ENCODE measurements around the gene TUBGCP5.

Gene TUBGCP5

DNA sequence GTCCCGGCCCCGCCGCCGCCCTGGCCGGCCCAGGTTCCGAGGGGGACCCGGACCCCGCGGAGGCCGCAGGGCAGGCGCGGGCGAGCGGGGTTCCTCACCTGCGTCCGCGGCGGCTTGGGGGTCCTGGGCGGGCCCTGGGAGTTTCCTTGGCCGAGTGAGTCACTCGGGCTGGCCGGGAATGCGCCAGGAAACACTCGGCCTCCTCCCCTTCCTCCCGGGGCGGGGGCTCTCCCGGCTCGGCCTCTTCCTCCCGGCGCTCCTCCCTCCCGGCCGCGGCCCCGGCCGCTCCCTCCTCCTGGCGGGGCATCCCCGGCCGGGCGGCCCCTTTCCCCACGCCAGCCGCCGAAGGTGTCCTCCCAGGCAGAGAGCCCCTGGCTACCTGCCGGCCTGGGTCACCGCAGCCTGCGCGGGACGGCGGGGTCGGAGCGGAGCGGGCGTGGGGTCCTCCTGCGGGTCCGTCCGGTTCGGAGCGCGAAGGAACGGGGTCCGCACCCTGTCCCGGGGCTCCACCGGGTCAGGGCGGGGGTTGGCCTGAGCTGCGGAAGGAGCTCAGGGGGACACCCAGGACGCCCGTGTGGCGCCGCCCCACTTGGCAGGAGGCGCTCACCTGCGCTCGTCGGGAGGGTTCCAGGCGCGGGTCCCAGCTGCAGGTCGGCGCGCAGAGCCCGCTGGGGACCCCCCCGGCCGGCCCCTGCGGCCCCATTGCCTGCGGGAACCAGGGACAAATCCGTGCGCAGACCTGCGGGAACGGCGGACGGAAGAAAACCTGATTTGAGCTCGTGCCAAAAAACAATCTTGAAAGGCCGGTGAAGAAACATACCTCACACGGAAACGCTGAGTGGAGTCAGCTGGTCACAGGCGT, 58.9 kb downstream of the TUBGCP5 start, which contains the start of gene CYFIP1:
Gene CYFIP1 (minus strand): TSS at position 180 of the 862 bp plus-strand sequence. CDS start 33,083 bp downstream, outside the sequence.
- peaks cover 5% of the 10 kb centered on the region for H3K79me1 ChIP-seq (ENCODE audit: low read length)
- no peaks in the 10 kb centered on the region for H3K36me3 ChIP-seq (ENCODE audit: control insufficient read depth, insufficient read depth, low read length)
- H3K4me2 ChIP-seq (ENCODE audit: low read length) = peak within 1 kb of the TSS; percentile 92
- H3K79me2 ChIP-seq (ENCODE audit: control insufficient read depth, insufficient read depth, low read length) = peaks cover 11% of the 10 kb centered on the region
- H3K4me3 ChIP-seq (ENCODE audit: low read length) = peak within 1 kb of the TSS; percentile 73
- H3K27ac ChIP-seq (ENCODE audit: low read depth, low read length) = no peak within 1 kb of the TSS
- H4K8ac ChIP-seq (ENCODE audit: low read depth, low read length) = peak within 1 kb of the TSS; percentile 60
- peak within 1 kb of the TSS; percentile 95 for H3K9ac ChIP-seq (ENCODE audit: low read length)
- DNase-seq = peak; percentile 89
- H3K56ac ChIP-seq (ENCODE audit: low read length) = peak within 1 kb of the TSS; percentile 92
- H4K5ac ChIP-seq (ENCODE audit: low read length) = no peak within 1 kb of the TSS
- peak within 1 kb of the TSS; percentile 54 for H3K18ac ChIP-seq (ENCODE audit: low read length)
- no peaks in the 10 kb centered on the region for H3K27me3 ChIP-seq (ENCODE audit: insufficient read depth, low read length, poor library complexity)
- H3K4me1 ChIP-seq (ENCODE audit: control insufficient read depth, low read depth, low read length) = no peaks in the 10 kb centered on the region
- H2AK5ac ChIP-seq (ENCODE audit: low read length) = no peak within 1 kb of the TSS
- WGBS (ENCODE audit: extremely low coverage, insufficient coverage, low lambda C conversion rate) = no CpG with 5 or more reads among the region's 93 CpGs
- H3K4ac ChIP-seq (ENCODE audit: low read depth, low read length) = peak within 1 kb of the TSS; percentile 38
- peak within 1 kb of the TSS; percentile 72 for H3K23ac ChIP-seq (ENCODE audit: low read length)
- H2BK5ac ChIP-seq (ENCODE audit: low read length) = no peak within 1 kb of the TSS
- no peak within 1 kb of the TSS for H2BK120ac ChIP-seq (ENCODE audit: low read depth, low read length)
- no peak within 1 kb of the TSS for H2BK15ac ChIP-seq (replicated peaks; ENCODE audit: low read depth)

DNA sequence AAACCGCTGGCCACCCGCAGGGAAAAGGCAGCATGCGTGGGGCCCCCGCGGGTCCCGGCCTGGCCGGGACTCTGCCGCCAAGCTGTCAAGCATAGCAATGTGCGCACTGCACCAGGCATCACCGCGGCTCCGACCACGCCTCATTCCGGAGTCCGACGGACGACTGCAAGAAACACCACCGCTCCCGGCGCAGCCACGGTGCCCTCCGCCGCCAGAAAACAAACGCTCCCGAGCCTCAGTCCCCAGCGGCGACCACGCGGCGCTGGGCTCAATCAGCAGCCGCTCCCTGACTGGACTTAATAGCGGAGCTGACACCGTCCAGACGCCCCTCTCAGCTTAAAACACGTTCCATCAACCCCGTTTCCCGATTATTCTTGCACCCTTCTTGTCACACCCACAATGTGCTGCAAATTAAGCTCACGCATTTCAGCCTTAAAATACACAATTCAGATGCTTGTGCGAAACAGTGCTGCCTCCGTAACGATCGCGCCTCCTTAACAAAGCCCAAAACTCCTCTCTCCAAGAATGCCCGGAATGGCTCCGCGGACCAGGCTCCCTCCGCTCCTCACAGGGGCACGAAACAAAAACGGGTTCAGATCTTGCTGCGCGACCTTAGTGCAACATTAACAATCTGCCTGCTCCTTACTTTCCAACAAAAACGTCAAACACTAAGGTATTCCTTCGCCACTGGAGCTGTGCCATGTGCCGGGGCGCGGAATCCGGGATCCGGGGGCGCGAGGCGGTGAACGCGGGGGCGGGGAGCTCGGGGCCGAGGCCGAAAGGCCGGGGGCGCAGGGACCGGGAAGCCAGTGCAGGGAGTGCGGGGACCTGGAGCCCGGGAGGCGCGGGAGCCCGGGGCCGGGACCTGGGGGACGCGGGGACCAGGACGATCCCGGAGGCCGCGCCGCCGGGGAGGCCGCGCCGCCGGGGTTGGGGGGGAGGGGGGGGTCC, 59.9 kb downstream of the TUBGCP5 start:
- H2BK120ac ChIP-seq (ENCODE audit: low read depth, low read length) = no peak overlapping the region
- peak overlapping the region; percentile 85 for H3K56ac ChIP-seq (ENCODE audit: low read length)
- H4K5ac ChIP-seq (ENCODE audit: low read length) = no peak overlapping the region
- no peak overlapping the region for H2AK5ac ChIP-seq (ENCODE audit: low read length)
- H4K8ac ChIP-seq (ENCODE audit: low read depth, low read length) = peak overlapping the region; percentile 60
- H3K18ac ChIP-seq (ENCODE audit: low read length) = peak overlapping the region; percentile 54
- H3K4me1 ChIP-seq (ENCODE audit: control insufficient read depth, low read depth, low read length) = no peaks in the 10 kb centered on the region
- peaks cover 5% of the 10 kb centered on the region for H3K79me1 ChIP-seq (ENCODE audit: low read length)
- H3K27ac ChIP-seq (ENCODE audit: low read depth, low read length) = no peak overlapping the region
- peak overlapping the region; percentile 73 for H3K4me3 ChIP-seq (ENCODE audit: low read length)
- DNase-seq = peak; percentile 63
- H3K23ac ChIP-seq (ENCODE audit: low read length) = peak overlapping the region; percentile 72
- no CpG with 5 or more reads among the region's 88 CpGs for WGBS (ENCODE audit: extremely low coverage, insufficient coverage, low lambda C conversion rate)
- H3K36me3 ChIP-seq (ENCODE audit: control insufficient read depth, insufficient read depth, low read length) = no peaks in the 10 kb centered on the region
- H3K4me2 ChIP-seq (ENCODE audit: low read length) = peak overlapping the region; percentile 92
- peaks cover 14% of the 10 kb centered on the region for H3K79me2 ChIP-seq (ENCODE audit: control insufficient read depth, insufficient read depth, low read length)
- H2BK5ac ChIP-seq (ENCODE audit: low read length) = no peak overlapping the region
- no peak overlapping the region for H2BK15ac ChIP-seq (replicated peaks; ENCODE audit: low read depth)
- peak overlapping the region; percentile 38 for H3K4ac ChIP-seq (ENCODE audit: low read depth, low read length)
- H3K27me3 ChIP-seq (ENCODE audit: insufficient read depth, low read length, poor library complexity) = no peaks in the 10 kb centered on the region
- H3K9ac ChIP-seq (ENCODE audit: low read length) = peak overlapping the region; percentile 95

DNA sequence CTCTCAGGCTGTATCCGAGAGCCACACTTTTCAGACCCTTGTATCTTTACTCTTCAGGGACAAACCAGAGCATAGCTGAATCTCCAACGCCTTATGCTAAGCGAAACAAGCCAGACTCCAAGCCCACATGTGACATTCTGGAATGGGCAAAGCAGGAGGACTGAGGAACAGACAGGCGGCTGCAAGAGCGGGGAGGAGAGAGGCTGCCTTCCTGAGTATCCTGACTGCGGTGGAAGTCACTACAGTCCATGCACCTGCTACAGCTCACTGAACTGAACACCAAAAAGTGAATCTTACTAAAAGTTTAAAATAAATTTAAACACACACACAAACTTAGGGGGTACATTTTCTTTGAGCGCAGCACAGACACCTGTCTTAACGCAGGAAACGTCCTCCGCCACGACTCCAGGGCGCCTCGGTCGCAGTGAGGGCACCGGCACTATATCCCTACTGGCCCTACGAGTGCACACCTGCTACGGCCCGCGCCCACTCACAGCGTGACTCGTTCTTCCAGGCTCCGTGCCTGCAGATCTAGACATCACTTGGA, 60.6 kb downstream of the TUBGCP5 start:
- no peak overlapping the region for H3K18ac ChIP-seq (ENCODE audit: low read length)

DNA sequence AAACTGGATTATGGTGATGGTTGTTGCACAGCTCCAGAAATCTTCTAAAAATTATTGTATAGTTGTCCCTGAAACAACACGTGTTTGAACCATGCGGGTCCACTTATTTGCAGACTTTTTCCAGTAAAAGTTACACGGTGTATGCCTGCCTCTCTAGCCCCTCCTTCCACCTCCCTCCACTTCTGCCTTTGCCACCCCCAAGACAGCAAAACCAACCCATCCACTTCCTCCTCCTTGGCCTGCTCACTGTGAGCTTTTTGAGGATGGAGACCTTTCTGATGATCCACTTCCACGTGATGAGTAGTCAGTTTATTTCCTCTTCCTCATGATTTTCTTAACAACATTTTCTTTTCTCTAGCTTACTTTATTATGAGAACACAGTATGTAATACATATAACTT, 64.6 kb downstream of the TUBGCP5 start:
- Histone ChIP-seq H3K79me2 (ENCODE audit: control insufficient read depth, insufficient read depth, low read length) (peaks cover 31% of the 10 kb centered on the region), H2BK15ac (replicated peaks; ENCODE audit: low read depth) (no peak overlapping the region), H3K23ac (ENCODE audit: low read length) (no peak overlapping the region), H3K27me3 (ENCODE audit: insufficient read depth, low read length, poor library complexity) (no peaks in the 10 kb centered on the region), H3K18ac (ENCODE audit: low read length) (no peak overlapping the region), H2BK120ac (ENCODE audit: low read depth, low read length) (no peak overlapping the region), H3K79me1 (ENCODE audit: low read length) (peaks cover 14% of the 10 kb centered on the region), H3K4ac (ENCODE audit: low read depth, low read length) (no peak overlapping the region), H4K5ac (ENCODE audit: low read length) (no peak overlapping the region), H3K36me3 (ENCODE audit: control insufficient read depth, insufficient read depth, low read length) (no peaks in the 10 kb centered on the region), H3K56ac (ENCODE audit: low read length) (no peak overlapping the region), H2BK5ac (ENCODE audit: low read length) (no peak overlapping the region), H3K9ac (ENCODE audit: low read length) (no peak overlapping the region), H3K4me3 (ENCODE audit: low read length) (no peak overlapping the region), H2AK5ac (ENCODE audit: low read length) (no peak overlapping the region), H3K4me1 (ENCODE audit: control insufficient read depth, low read depth, low read length) (no peaks in the 10 kb centered on the region), H3K27ac (ENCODE audit: low read depth, low read length) (no peak overlapping the region), H3K4me2 (ENCODE audit: low read length) (no peak overlapping the region), H4K8ac (ENCODE audit: low read depth, low read length) (no peak overlapping the region)
- no peak for DNase-seq
- WGBS (ENCODE audit: extremely low coverage, insufficient coverage, low lambda C conversion rate) = no CpG with 5 or more reads among the region's 4 CpGs

More for the DNA sequence above, 60.6 kb downstream of the TUBGCP5 start:
- Histone ChIP-seq H3K56ac (ENCODE audit: low read length) (no peak overlapping the region), H3K4me3 (ENCODE audit: low read length) (peak overlapping the region; percentile 73), H4K8ac (ENCODE audit: low read depth, low read length) (no peak overlapping the region), H3K36me3 (ENCODE audit: control insufficient read depth, insufficient read depth, low read length) (no peaks in the 10 kb centered on the region), H3K4me1 (ENCODE audit: control insufficient read depth, low read depth, low read length) (no peaks in the 10 kb centered on the region), H3K79me2 (ENCODE audit: control insufficient read depth, insufficient read depth, low read length) (peaks cover 18% of the 10 kb centered on the region), H4K5ac (ENCODE audit: low read length) (no peak overlapping the region), H3K27me3 (ENCODE audit: insufficient read depth, low read length, poor library complexity) (no peaks in the 10 kb centered on the region), H3K4ac (ENCODE audit: low read depth, low read length) (no peak overlapping the region), H3K27ac (ENCODE audit: low read depth, low read length) (no peak overlapping the region), H2BK120ac (ENCODE audit: low read depth, low read length) (no peak overlapping the region), H3K9ac (ENCODE audit: low read length) (peak overlapping the region; percentile 95), H2BK5ac (ENCODE audit: low read length) (no peak overlapping the region), H2AK5ac (ENCODE audit: low read length) (no peak overlapping the region), H3K79me1 (ENCODE audit: low read length) (peaks cover 8% of the 10 kb centered on the region), H3K4me2 (ENCODE audit: low read length) (peak overlapping the region; percentile 92), H3K23ac (ENCODE audit: low read length) (no peak overlapping the region), H2BK15ac (replicated peaks; ENCODE audit: low read depth) (no peak overlapping the region)
- DNase-seq = no peak
- no CpG with 5 or more reads among the region's 22 CpGs for WGBS (ENCODE audit: extremely low coverage, insufficient coverage, low lambda C conversion rate)

DNA sequence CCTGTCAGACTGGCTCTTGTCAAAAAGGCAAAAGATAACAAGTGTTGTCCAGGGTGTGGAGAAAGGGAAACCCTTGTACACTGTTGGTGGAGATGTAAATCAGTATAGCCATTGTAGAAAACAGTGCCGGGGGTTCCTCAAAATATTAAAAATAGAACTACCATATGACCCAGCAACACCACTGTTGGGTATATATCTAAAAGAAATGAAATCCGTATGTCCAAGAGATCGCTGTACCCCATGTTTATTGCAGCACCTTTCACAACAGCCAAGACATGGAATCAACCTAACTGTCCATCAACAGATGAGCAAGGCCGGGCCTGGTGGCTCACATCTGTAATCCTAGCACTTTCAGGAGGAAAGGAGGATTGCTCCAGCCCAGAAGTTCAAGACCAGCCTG, 65.4 kb downstream of the TUBGCP5 start:
- Histone ChIP-seq H2BK5ac (ENCODE audit: low read length) (no peak overlapping the region), H3K36me3 (ENCODE audit: control insufficient read depth, insufficient read depth, low read length) (no peaks in the 10 kb centered on the region), H3K27me3 (ENCODE audit: insufficient read depth, low read length, poor library complexity) (no peaks in the 10 kb centered on the region), H2BK15ac (replicated peaks; ENCODE audit: low read depth) (no peak overlapping the region), H3K4ac (ENCODE audit: low read depth, low read length) (no peak overlapping the region), H3K79me2 (ENCODE audit: control insufficient read depth, insufficient read depth, low read length) (peaks cover 34% of the 10 kb centered on the region), H3K18ac (ENCODE audit: low read length) (no peak overlapping the region), H3K27ac (ENCODE audit: low read depth, low read length) (no peak overlapping the region), H3K4me2 (ENCODE audit: low read length) (no peak overlapping the region), H3K9ac (ENCODE audit: low read length) (no peak overlapping the region), H4K5ac (ENCODE audit: low read length) (no peak overlapping the region), H4K8ac (ENCODE audit: low read depth, low read length) (no peak overlapping the region), H3K23ac (ENCODE audit: low read length) (no peak overlapping the region), H2BK120ac (ENCODE audit: low read depth, low read length) (no peak overlapping the region), H3K4me3 (ENCODE audit: low read length) (no peak overlapping the region), H3K56ac (ENCODE audit: low read length) (no peak overlapping the region), H3K4me1 (ENCODE audit: control insufficient read depth, low read depth, low read length) (no peaks in the 10 kb centered on the region), H3K79me1 (ENCODE audit: low read length) (peaks cover 13% of the 10 kb centered on the region), H2AK5ac (ENCODE audit: low read length) (no peak overlapping the region)
- DNase-seq = no peak
- no CpG with 5 or more reads among the region's 4 CpGs for WGBS (ENCODE audit: extremely low coverage, insufficient coverage, low lambda C conversion rate)

All from mesendoderm (in vitro differentiated cells).